Astrocyte of the cerebellum (primary cell): ENCODE measurements around the gene HSPE1.
A peak's percentile ranks its signal among the peaks of the same experiment; 100 is the strongest.

ENCODE experiments used
- DNase-seq: peaks from one replicate; pipeline ENCODE4 v3.0.0-alpha.2; 2011; ENCODE audit warnings: low read depth
- H3K4me3 ChIP-seq: 2 replicates; pipeline ENCODE4 v1.5.1; 2011; ENCODE audit warnings: mild to moderate bottlenecking, low read depth, low read length, moderate library complexity
- CTCF ChIP-seq: IDR thresholded peaks from 2 replicates; pipeline ENCODE4 v1.5.1; 2012; ENCODE audit warnings: low read length, low read depth, moderate library complexity, mild to moderate bottlenecking; ENCODE audit errors: missing control alignments
- in situ Hi-C: cut with HindIII; loops from 2 replicates; pipeline ENCODE4 v1.10.0; 2017; ENCODE audit warnings: low sequenced_read_pairs

HSPE1 gene

GRCh38 chr2:197504512-197504911 is 4.3 kb downstream of the HSPE1 start:
- TF ChIP-seq CTCF, result no peak
- DNase-seq, result no peak
- in situ Hi-C loops, result loop anchor here (5.0 kb wide), 1 partner anchor 37 kb away; no protein-coding TSS in a partner anchor
- no peak overlapping the region for H3K4me3 ChIP-seq

GRCh38 chr2:197506658-197507057 is 6.5 kb downstream of the HSPE1 start:
- in situ Hi-C loops, result no loop called here
- no peak for DNase-seq
- no peak overlapping the region for H3K4me3 ChIP-seq
- no peak for TF ChIP-seq CTCF

GRCh38 chr2:197513915-197514314 is 13.7 kb downstream of the HSPE1 start:
- no peak for TF ChIP-seq CTCF
- H3K4me3 ChIP-seq, result no peak overlapping the region
- no peak for DNase-seq
- in situ Hi-C loops, result loop anchor here (5.0 kb wide), 1 partner anchor 38 kb away; no protein-coding TSS in a partner anchor

- no peak for TF ChIP-seq CTCF
- no peak overlapping the region for H3K4me3 ChIP-seq
- DNase-seq, result no peak
- in situ Hi-C loops, result loop anchor here (5.0 kb wide), 1 partner anchor 38 kb away; no protein-coding TSS in a partner anchor
Measured at GRCh38 chr2:197514754-197515153, 14.6 kb downstream of the HSPE1 start.

GRCh38 chr2:197515315-197515738 is 15.1 kb downstream of the HSPE1 start:
- no peak for DNase-seq
- no peak for TF ChIP-seq CTCF
- in situ Hi-C loops, result no loop called here
- peak overlapping the region; percentile 79 for H3K4me3 ChIP-seq

- DNase-seq, result peak; percentile 82
- in situ Hi-C loops, result no loop called here
- H3K4me3 ChIP-seq, result peak within 1 kb of the TSS; percentile 79
- TF ChIP-seq CTCF, result no peak
Measured at GRCh38 chr2:197515739-197516392, 15.7 kb downstream of the HSPE1 start, which contains the start of gene MOB4. MOB4 (plus strand) TSS chr2:197516066; CDS start chr2:197516087, 21 bp downstream.
